CD4-positive, alpha-beta T cell treated with Interleukin-15 for 4 hours (primary cell): Measurements from ENCODE around the gene CDK5R1.

Experiments used
- DNase-seq: peaks from one replicate; pipeline ENCODE4 v3.0.0-alpha.2; 2020; ENCODE audit warnings: low spot score

The CDK5R1 gene

DNA sequence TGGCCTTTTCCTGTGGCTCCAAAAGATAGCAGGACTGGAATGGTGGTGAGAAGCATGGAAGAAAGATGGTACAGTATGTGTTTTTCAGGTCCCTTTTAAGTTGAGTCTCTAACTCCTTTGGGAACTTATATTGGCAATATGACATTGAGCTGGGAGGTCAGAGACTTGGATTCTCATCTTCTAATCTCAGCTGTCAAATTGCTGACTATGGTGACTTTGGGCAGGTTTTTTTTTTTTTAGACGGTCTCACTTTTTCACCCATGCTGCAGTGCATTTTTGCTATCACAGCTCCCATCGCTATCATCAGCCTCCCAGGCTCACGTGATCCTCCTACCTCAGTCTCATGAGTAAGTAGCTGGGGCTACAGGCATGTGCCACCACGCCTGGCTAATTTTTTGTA is 15.1 kb upstream of the CDK5R1 start:
- DNase-seq: no peak

DNA sequence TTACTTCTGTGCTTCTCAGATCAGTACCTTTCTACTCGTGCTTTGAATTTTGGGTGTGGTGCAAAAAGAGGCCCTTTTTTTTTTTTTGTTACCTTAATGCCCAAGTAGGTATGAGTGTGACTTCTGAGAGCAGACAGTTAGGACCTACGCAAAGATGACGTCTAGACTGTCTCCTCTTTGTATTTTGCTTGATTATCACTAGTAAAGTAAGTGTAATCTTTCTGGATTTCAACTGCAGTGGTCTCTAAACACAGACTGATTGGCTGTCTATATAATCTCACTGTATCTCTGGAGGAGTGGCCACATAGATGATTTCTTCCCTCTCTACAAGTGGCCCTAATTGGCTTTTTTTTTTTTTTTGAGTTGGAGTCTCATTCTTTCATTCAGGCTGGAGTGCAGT is 11.5 kb upstream of the CDK5R1 start:
- DNase-seq: no peak

DNA sequence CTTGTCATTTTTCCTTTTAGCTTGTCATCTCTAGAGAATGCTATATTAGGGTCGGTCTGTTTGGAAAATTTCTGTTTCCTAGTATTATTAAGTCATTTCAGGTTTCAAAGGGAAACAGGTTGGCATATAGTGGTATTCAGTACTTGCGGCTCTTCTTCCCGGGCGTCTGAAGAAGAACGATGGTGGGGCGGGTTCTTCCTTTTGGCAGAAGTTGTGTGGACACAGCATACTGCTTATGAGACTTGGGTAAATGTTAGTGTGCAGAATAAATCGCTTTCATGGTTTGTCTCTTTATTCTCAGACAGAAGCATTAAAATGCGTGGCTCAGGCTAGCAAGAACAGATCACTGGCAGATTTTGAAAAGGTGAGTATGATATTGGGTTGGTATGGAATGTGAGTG is 9.6 kb upstream of the CDK5R1 start:
- no peak for DNase-seq

DNA sequence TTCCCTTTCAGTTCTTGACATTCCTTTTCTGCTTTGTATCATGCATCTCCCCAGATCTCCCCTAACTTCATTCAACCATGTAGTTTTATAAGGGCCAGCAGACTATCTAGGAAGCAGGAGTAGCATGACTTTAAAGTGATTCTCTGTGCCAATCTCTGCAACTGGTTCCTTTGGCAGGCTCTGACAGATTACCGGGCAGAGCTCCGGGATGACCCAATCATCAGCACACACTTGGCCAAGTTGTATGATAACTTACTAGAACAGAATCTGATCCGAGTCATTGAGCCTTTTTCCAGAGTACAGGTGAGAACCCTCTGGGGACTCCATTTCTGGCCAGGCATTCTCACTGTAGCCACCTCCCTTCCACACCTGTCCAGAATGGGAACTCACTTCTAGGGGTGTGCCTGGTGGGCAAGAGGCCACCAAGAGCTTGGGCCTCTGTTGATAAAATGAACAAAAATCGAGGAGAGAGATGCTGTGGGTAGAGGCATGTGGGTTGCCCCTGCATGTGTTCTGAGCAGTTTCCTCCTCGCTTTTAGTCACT is 7.6 kb upstream of the CDK5R1 start:
- DNase-seq: no peak

DNA sequence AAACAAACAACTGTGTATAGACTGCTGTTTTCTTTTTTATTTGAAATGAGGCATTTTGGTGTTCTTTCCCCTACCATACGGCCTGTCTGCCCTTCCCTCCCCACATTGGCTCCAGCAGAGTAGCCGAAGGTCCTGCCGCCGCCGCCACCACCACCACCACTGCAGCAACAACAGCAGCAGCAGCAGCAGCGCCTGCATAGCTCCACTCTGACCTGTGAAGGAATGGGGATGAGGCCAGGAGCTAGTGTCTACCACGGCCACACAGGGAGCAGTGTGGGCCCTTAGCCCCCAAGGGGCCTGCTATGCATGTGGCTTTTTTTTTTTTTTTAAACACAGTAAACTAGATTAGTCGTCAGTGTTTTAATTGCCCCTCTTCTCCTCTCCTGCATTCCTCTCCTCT is 5.6 kb upstream of the CDK5R1 start:
- DNase-seq: no peak

DNA sequence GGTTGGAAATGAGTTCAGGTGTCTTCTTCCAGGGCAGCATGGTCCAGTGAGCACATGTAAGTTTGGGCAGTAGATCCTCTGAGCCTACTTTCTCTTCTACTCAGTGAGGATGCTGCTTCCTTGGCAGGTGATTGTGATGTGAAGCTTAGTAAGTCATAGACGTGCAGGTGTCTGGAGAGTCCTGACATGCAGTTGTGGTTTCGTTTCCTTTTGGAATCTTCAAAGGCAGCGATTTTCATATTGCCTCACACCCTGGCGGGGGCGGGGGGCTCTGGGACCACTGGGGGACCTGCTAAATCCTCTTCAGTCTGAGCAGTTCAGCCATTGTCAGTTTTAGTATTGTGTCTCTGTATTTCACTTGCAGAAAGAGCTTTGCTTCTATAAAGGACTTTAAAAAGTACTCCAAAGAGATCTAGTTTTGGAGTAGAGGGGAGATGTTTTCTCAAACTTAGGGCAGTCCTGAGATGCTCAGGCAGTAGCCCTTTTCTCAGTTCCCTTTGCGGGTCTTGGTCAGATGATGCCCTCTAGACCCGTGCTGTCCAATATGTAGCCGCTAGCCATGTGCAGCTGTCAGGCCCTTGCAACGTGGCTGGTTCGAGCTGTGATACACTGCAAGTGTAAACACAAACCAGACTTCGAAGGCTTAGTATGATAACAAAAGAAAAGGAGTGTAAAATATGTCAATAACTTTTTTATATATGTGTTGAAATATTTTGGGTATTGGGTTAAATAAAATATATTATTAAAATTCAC is 4.0 kb upstream of the CDK5R1 start:
- no peak for DNase-seq

DNA sequence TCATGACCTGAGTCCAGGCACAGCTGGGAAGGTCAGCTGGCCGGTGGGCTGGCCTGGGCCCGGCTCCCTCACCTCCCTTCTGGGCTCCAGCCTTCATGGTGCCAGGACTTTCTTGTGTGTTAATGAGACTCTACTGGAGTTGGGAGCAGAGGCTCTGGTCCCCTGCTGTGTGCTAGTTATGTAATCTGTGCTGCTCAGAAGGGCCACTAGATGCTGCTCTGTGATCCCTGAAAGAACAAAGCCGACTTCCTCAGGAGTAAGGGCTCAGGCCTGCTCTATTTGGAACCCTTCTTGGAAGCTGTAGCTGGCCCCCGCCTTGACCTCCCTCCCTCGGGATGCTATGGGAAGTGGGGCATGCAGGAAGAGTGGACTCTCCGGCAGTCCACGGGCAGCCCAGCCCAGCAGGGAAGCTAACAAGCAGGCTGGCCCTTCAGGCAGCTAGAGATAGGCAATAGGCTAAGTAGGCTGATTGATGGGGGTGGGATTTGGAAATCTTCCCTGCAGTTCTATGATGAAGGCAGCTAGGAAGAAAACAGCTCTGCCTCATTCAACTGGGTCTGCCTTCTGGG is 3.3 kb upstream of the CDK5R1 start:
- peak; percentile 50 for DNase-seq

DNA sequence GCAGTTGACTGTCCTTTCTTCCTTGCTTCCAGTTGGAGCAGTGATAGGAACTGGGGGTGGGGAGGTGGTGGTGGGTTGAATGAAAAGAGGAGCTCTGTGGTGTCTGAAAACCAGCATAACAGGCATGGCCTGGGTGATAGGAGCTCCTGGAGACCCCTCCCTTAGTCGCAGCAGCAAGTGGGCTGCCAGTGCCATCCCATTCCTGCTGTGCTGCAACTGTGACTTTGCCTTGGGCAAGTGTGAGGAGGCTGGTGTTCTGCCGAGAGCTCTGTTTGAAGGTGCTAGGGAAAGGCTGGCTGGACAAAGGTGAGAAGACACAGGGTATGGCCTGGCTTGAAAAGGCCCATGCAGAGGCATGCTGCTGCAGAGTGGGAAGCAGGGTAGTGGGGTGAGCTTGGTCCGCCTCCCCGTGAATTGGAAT is 2.7 kb upstream of the CDK5R1 start:
- DNase-seq: no peak

DNA sequence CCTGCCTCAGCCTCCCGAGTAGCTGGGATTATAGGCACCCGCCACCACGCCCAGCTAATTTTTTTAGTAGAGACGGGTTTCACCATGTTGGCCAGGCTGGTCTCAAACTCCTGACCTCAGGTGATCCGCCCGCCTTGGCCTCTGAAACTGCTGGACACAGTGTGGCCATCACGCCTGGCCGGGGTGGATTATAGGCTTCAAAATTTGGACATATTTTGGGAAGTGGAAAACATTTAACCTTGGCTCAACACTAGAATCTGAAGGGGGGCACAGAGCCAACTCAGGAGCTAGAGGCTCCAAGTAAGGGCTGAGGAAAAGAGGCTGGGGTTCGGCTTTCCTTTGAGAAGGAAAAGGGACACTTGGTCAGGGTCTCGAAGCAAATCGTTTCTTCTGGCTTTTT is 2.2 kb upstream of the CDK5R1 start:
- no peak for DNase-seq

DNA sequence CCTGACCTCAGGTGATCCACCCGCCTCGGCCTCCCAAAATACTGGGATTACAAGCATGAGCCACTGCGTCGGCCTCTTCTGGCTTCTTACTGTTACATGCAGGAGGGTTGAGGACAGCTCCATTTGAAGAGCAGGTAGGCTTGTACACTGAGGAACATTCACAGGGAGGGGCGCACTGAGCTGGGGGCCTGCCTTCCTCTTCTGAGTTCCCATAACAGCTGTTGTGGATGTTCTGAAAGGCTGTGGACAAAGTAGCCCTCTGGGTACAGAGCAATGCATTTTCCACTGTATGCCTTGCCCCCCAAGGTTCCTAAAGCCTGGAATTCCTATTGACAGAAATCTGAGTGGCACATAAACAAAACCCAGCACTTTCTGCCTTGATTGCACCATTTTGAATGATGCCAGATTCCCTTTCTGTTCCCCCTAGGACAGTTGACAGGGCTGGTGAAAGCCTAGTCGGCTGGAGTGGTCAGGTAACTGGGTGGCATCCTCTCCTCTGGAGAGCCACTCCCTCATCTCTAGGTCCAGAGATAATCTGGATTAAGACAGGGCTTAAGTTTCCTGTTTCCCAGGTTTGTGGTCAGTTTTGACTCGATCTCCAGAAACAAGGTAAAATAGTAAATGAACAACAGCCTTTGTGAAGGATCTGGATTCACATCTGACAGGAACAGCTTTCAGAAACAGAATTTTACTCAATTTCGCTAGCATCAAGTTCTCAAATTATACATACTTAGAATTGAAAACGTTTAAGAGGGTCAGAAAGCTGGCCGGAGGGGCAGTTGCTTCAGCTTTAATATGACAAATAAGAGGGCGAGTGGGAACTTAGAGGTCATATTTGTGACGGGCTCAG is 1.3 kb upstream of the CDK5R1 start:
- no peak for DNase-seq

DNA sequence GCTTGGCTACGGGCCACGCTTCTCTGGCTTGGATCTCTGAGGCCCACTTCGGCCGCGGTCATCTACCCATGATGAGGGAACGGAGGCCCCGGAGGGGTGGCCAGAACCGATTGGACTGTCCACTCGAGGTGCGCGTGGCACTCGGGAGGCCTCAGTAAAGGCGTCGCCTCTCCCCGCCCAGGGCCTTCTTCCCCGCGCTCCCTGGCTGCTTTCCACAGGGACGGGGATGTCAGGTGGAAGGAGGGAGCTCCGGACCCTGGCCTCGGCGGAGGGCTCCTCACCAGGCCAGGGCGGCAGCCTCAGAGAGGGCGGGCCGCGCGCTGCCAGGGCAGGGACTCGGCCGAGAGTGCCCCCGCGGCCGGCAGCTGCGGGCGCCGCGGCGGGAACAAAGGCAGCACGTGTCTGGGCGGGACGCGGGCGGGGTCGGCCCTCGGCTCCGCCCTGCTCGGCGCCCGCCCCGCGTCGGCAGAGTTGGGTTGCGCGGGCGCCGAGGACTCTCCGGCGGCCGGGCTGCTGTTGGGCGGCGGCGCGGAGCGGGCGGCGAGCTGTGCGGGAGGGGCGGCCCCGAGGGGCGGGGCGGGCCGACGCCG is 587 bp upstream of the CDK5R1 start:
- DNase-seq: peak; percentile 59

DNA sequence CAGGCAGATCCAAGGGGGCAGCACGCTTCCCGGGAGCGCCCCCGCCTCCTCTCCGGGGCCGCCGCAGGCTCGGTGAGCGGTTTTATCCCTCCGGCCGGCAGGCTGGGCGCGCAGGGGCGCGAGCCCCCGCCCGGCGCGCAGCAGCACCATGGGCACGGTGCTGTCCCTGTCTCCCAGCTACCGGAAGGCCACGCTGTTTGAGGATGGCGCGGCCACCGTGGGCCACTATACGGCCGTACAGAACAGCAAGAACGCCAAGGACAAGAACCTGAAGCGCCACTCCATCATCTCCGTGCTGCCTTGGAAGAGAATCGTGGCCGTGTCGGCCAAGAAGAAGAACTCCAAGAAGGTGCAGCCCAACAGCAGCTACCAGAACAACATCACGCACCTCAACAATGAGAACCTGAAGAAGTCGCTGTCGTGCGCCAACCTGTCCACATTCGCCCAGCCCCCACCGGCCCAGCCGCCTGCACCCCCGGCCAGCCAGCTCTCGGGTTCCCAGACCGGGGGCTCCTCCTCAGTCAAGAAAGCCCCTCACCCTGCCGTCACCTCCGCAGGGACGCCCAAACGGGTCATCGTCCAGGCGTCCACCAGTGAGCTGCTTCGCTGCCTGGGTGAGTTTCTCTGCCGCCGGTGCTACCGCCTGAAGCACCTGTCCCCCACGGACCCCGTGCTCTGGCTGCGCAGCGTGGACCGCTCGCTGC is 832 bp downstream of the CDK5R1 start:
- no peak for DNase-seq

DNA sequence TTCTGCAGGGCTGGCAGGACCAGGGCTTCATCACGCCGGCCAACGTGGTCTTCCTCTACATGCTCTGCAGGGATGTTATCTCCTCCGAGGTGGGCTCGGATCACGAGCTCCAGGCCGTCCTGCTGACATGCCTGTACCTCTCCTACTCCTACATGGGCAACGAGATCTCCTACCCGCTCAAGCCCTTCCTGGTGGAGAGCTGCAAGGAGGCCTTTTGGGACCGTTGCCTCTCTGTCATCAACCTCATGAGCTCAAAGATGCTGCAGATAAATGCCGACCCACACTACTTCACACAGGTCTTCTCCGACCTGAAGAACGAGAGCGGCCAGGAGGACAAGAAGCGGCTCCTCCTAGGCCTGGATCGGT is 1.4 kb downstream of the CDK5R1 start:
- no peak for DNase-seq

DNA sequence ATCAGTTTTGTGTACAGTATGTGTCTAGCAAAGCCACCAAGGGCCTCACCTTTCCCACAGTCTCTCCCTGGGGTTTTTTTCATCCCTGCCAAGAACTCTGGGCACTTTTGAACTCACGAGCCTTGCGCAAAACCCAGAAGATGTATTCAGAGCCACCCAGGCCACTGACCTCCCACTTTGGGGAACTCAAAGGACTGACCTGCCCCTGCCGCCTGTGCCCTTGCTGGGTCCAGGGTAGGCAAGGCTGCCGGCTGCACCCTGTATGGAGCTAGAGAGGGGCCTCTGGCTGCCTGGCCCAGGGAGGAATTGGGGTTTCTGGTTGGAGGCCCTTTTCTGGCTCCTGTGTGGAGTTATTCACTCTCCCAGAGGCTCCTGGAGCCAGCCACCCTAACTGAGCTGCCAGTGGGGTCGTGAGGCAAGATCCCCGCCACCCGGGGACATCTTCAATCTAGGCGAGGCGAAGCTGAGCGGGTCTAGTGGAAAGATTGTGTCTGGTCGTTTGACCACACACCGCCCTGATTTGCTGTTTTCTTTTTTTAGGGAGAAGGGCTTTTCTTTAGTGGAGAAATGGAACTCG is 1.9 kb downstream of the CDK5R1 start:
- DNase-seq: no peak

DNA sequence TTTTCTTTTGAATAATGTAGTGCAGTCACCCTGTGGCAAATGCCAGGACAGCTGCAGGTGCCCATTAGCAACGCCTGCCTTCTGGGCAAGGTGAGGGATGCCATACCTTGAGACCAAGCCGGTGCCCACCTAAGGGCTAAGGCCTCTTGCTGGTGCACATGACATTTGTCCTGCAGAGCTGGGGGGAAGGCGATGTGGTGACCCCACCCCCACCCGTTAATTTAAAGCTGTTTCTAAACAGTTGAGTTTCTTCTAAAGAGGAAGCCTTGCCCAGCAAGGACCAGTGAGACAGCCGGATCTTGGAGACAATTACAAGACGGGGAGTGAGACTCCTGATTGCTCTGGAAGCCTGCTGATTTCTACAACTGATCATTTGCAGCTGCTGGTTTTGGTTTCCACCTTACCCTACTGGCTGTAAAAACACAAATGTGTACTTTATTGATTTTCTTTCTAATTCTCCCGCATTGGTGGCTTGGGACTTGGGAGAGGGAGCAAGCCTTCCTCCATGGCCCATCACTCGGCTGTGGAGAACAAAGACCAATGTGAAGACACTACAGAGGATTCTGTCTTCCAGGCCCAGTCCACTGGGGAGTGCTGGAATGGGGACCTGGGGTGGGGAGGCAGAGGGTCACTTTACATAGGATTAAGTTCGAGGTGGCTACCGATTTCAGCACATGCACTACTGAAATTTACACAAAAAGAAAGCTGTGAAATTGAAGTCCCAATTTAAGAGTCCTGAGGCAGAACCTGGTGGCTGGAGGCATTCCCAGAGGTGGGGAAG is 2.7 kb downstream of the CDK5R1 start:
- DNase-seq: no peak

DNA sequence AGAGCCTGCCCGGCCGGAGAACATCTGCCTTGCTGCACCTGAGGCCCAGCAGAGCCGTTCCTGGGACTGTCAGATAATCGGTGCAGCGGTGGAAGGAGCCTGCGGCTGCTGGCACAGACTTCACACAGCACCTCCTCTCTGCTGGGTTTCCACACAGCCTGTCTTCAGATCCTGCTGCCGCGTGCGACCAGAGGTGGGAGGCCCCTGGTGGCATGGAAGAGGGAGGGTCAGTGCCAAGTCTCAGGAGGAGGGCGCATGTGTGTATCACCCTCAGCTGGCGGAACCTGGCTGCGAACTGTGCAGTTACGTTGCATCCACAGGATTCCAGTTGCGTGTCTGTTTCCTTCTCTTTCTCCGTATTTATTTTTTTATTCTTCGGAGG is 3.3 kb downstream of the CDK5R1 start:
- DNase-seq: no peak

DNA sequence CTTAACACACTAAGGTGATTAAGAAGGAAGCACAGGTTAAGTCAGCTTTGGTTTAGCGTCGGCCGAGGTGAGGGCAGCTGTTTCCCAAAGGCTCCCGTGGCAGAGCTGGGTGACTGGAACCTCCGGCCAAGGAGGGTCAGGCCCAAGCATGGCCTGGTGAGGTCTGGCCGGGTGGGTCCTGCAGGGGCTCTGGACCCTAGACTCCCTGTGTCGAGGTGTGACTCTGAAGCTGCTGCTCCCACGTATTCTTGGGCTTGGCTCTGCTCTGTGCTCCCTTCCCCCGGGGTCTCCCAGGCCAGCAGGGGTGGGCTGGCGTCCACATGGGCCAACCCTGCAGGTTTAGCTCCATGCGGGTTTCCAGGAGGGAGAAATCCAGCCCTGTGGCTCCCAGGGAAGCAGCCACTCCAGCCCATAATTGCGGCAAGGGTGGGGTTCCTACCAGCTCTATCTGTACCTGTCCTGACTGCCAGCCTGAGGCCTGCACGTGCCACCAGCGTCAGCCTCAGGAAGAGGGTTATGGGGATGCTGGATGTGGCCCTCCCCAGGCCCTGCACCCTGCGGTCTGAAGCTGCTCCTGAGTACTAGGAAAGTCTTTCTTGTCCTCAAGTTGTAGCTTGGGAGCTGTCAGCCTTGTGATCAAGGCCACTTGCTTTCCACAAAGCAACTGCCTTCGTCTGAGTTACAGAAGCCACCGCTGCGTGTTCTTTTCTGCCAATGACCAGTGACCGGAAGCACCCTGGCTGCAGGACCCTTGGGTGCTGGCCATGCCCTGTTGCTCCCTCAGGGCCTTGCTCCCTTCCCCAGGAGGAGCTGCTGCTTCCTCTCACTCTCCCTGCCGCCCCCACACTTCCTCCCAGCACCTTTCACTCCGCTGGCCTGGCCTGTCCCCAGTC is 4.8 kb downstream of the CDK5R1 start:
- no peak for DNase-seq

DNA sequence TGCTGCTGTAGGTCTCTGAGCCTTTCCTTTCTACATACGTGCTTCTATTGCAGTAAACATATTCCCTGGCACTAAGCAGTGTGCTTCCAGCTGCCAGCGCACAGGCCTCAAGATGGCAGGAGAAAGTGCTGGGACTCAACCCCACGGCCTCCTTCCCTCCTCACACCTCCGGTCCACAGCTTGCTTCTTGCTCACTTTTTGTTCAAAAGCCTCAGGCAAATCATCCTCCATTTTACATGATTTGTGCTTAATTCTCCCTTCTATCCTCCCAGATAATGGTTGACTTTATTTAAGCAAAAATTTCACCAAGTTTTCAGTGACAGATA is 5.4 kb downstream of the CDK5R1 start:
- no peak for DNase-seq

DNA sequence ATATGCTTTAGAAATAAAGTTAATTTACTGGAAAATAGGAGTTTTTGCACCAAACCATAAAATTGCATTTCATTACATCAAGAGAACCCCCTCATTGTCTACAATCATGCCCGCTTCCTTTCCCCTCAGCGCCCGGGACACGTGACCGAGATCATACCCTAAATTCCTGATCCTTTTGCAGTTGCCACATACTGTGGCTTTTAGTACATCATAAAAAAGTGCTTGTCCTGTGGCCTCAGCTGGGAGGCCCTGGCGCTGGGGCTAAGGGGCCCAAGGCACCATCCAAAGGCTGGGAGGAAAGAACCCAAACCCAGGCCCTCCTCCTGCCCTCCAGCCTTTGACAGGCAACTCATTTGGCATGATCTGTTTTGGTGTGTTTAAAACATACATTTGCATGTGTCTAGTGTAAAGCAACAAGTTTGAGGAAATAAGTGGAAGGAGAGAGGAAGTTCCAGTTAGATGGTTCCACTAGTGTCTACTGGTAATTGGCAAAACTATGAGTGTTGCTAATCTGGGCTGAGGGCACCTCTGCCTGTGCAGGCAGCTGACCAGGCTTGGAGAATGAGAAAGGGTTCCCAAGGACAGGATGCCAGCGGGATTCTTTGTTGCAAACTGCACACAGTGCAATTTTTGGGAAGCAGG is 6.0 kb downstream of the CDK5R1 start:
- DNase-seq: no peak
